H9 (cell line): ENCODE data around the gene DLGAP4. TPM values are rescaled to one million over a fixed set of nuclear protein-coding genes. Genes with fewer than 3 reads are reported as not detected.
A peak's percentile ranks its signal among the peaks of the same experiment; 100 is the strongest.

Experiments
- DNase-seq: peaks from one replicate; pipeline ENCODE4 v3.0.0-alpha.2; 2017
- H2AFZ ChIP-seq: one replicate; pipeline ENCODE4 v1.6.1; 2013; ENCODE audit warnings: mild to moderate bottlenecking, low read length, control low read depth, moderate library complexity
- H2AK5ac ChIP-seq: 2 replicates; pipeline ENCODE4 v1.6.1; 2013; ENCODE audit warnings: low read length, control low read depth, mixed read lengths; ENCODE audit not compliant: insufficient read length
- H2BK120ac ChIP-seq: one replicate; pipeline ENCODE4 v1.6.1; 2013; ENCODE audit warnings: low read depth, mild to moderate bottlenecking, low read length, control low read depth, inconsistent platforms; ENCODE audit not compliant: poor library complexity, severe bottlenecking
- H2BK12ac ChIP-seq: 2 replicates; pipeline ENCODE4 v1.6.1; 2013; ENCODE audit warnings: low read length, control low read depth, mixed read lengths, low read depth; ENCODE audit not compliant: insufficient read length
- H2BK15ac ChIP-seq: 2 replicates; pipeline ENCODE4 v1.6.1; 2013; ENCODE audit warnings: low read depth, low read length, control low read depth
- H2BK20ac ChIP-seq: one replicate; pipeline ENCODE4 v1.6.1; 2013; ENCODE audit warnings: low read depth, mild to moderate bottlenecking, low read length, control low read depth, inconsistent platforms; ENCODE audit not compliant: poor library complexity, severe bottlenecking
- H2BK5ac ChIP-seq: 2 replicates; pipeline ENCODE4 v1.6.1; 2013; ENCODE audit warnings: low read length, control low read depth, mixed read lengths; ENCODE audit not compliant: insufficient read length
- H3K14ac ChIP-seq: 2 replicates; pipeline ENCODE4 v1.6.1; 2013; ENCODE audit warnings: low read length, control low read depth; ENCODE audit not compliant: insufficient read depth
- H3K18ac ChIP-seq: 2 replicates; pipeline ENCODE4 v1.6.1; 2013; ENCODE audit warnings: low read depth, mild to moderate bottlenecking, mixed read lengths, low read length, control low read depth; ENCODE audit not compliant: insufficient read length
- H3K23ac ChIP-seq: 2 replicates; pipeline ENCODE4 v1.6.1; 2013; ENCODE audit warnings: low read length, control low read depth, mixed read lengths, low read depth; ENCODE audit not compliant: insufficient read length
- H3K23me2 ChIP-seq: 2 replicates; pipeline ENCODE4 v1.6.1; 2013; ENCODE audit warnings: low read depth, mild to moderate bottlenecking, mixed read lengths, low read length, control low read depth; ENCODE audit not compliant: insufficient read length, poor library complexity, severe bottlenecking
- H3K27ac ChIP-seq: 2 replicates; pipeline ENCODE4 v1.5.1; 2013; ENCODE audit warnings: low read length, control low read depth, mixed read lengths, low read depth; ENCODE audit not compliant: insufficient read length
- H3K27me3 ChIP-seq: 2 replicates; pipeline ENCODE4 v1.6.1; 2013; ENCODE audit warnings: low read length, control low read depth, inconsistent platforms; ENCODE audit not compliant: insufficient read depth
- H3K4ac ChIP-seq: 2 replicates; pipeline ENCODE4 v1.6.1; 2013; ENCODE audit warnings: low read depth, mild to moderate bottlenecking, control low read depth, inconsistent platforms, low read length, moderate library complexity
- H3K4me1 ChIP-seq: 2 replicates; pipeline ENCODE4 v1.6.1; 2013; ENCODE audit warnings: low read length, control low read depth, inconsistent platforms; ENCODE audit not compliant: insufficient read depth
- H3K4me2 ChIP-seq: 2 replicates; pipeline ENCODE4 v1.6.1; 2013; ENCODE audit warnings: low read length, control low read depth, mixed read lengths; ENCODE audit not compliant: insufficient read length, insufficient read depth
- H3K56ac ChIP-seq: 2 replicates; pipeline ENCODE4 v1.6.1; 2013; ENCODE audit warnings: low read depth, mild to moderate bottlenecking, mixed read lengths, low read length, control low read depth; ENCODE audit not compliant: insufficient read length
- H3K79me1 ChIP-seq: 2 replicates; pipeline ENCODE4 v1.6.1; 2013; ENCODE audit warnings: low read depth, mild to moderate bottlenecking, moderate library complexity, low read length, control low read depth, inconsistent platforms; ENCODE audit not compliant: insufficient read depth, poor library complexity, severe bottlenecking
- H3K79me2 ChIP-seq: 2 replicates; pipeline ENCODE4 v1.6.1; 2013; ENCODE audit warnings: low read length, control low read depth, inconsistent platforms; ENCODE audit not compliant: insufficient read depth
- H3K9ac ChIP-seq: 2 replicates; pipeline ENCODE4 v1.6.1; 2013; ENCODE audit warnings: low read length, control low read depth, mixed read lengths; ENCODE audit not compliant: insufficient read length; ENCODE audit errors: extremely low read depth
- H3K9me3 ChIP-seq: one replicate; pipeline ENCODE4 v1.6.1; 2013; ENCODE audit warnings: low read depth, low read length, inconsistent platforms; ENCODE audit not compliant: control insufficient read depth
- H3T11ph ChIP-seq: one replicate; pipeline ENCODE4 v1.6.1; 2013; ENCODE audit warnings: mild to moderate bottlenecking, low read length, control low read depth, inconsistent platforms
- H4K20me1 ChIP-seq: one replicate; pipeline ENCODE4 v1.6.1; 2013; ENCODE audit not compliant: control insufficient read depth, insufficient read length, insufficient read depth
- H4K5ac ChIP-seq: 2 replicates; pipeline ENCODE4 v1.6.1; 2013; ENCODE audit warnings: low read depth, mild to moderate bottlenecking, mixed read lengths, low read length, control low read depth; ENCODE audit not compliant: insufficient read length
- H4K8ac ChIP-seq: replicated peaks from 2 replicates; pipeline ENCODE4 v1.6.1; 2013; ENCODE audit warnings: low read length, control low read depth, mixed read lengths, low read depth; ENCODE audit not compliant: insufficient read length
- H4K91ac ChIP-seq: 2 replicates; pipeline ENCODE4 v1.6.1; 2013; ENCODE audit warnings: low read depth, mild to moderate bottlenecking, moderate library complexity, mixed read lengths, low read length, control low read depth; ENCODE audit not compliant: insufficient read length
- H3K27ac Mint-ChIP-seq, 3 experiments: 2 replicates in 2 of 3; 3 replicates in 1 of 3; pipeline ENCODE4 v1.8.0; 2020 to 2021; ENCODE audit warnings: mixed read lengths in 3 of 3, mild to moderate bottlenecking in 1 of 3, moderate library complexity in 1 of 3
- H3K27me3 Mint-ChIP-seq: 2 replicates; pipeline ENCODE4 v1.8.0; 2021; ENCODE audit warnings: low read depth, mild to moderate bottlenecking, moderate library complexity, mixed read lengths
- H3K36me3 Mint-ChIP-seq, 3 experiments: 2 replicates in 2 of 3; 3 replicates in 1 of 3; pipeline ENCODE4 v1.8.0; 2020 to 2021; ENCODE audit warnings: low read depth in 3 of 3, mixed read lengths in 3 of 3; ENCODE audit not compliant: insufficient read depth in 1 of 3
- H3K4me1 Mint-ChIP-seq, 2 experiments: 2 replicates each; pipeline ENCODE4 v1.8.0; 2020; ENCODE audit warnings: mixed read lengths in 2 of 2
- H3K4me3 Mint-ChIP-seq, 2 experiments: 2 replicates in 1 of 2; 3 replicates in 1 of 2; pipeline ENCODE4 v1.8.0; 2020 to 2021; ENCODE audit warnings: mild to moderate bottlenecking in 2 of 2, mixed read lengths in 2 of 2, moderate library complexity in 1 of 2
- H3K9me3 Mint-ChIP-seq, 2 experiments: 2 replicates in 1 of 2; 3 replicates in 1 of 2; pipeline ENCODE4 v1.8.0; 2020; ENCODE audit warnings: mild to moderate bottlenecking in 2 of 2, mixed read lengths in 2 of 2, moderate library complexity in 1 of 2
- CTCF ChIP-seq: fragments of 200-600 bp; sonication (generic); conservative IDR thresholded peaks from 3 replicates; pipeline ENCODE4 v1.8.0; 2021; ENCODE audit warnings: antibody characterized with exemption, mild to moderate bottlenecking
- WGBS: extraction: QIAGEN DNeasy Blood & Tissue Kit; methylation state at CpG from one replicate; pipeline ENCODE4 v1.1.7; 2013; ENCODE audit warnings: missing lambda C conversion rate, low lambda C conversion rate, mixed read lengths; ENCODE audit not compliant: insufficient read length; ENCODE audit errors: extremely low coverage; 5-methylcytosine and 5-hydroxymethylcytosine counted together
- total RNA-seq: library from RNA; stranded (reverse); gene quantifications from 2 replicates; pipeline ENCODE4 v1.2.1, GENCODE V29; 2021

The DLGAP4 gene
- total RNA-seq, 1 experiment from 2014 or later, result 48.0 TPM

GRCh38 chr20:36498386-36499179 lies 192.4 kb downstream of the DLGAP4 start:
- no peak overlapping the region for H3K9ac ChIP-seq
- no peaks in the 10 kb centered on the region for H3K79me2 ChIP-seq

More at GRCh38 chr20:36498386-36499179, 192.4 kb downstream of the DLGAP4 start:
- H4K8ac ChIP-seq, result no peak overlapping the region
- no peak overlapping the region for H2BK15ac ChIP-seq
- H3K4me2 ChIP-seq, result no peak overlapping the region
- no peak for DNase-seq
- H3K14ac ChIP-seq, result no peak overlapping the region
- no peak overlapping the region for H4K5ac ChIP-seq
- no peak overlapping the region for H2BK5ac ChIP-seq
- no peak overlapping the region for H3K18ac ChIP-seq
- H3K56ac ChIP-seq, result no peak overlapping the region
- no peaks in the 10 kb centered on the region for H3K4me1 ChIP-seq
- no CpG with 5 or more reads among the region's 14 CpGs for WGBS
- H3K79me1 ChIP-seq, result no peaks in the 10 kb centered on the region
- no peaks in the 10 kb centered on the region for H3K23me2 ChIP-seq
- no peaks in the 10 kb centered on the region for H3K9me3 ChIP-seq
- no peak for TF ChIP-seq CTCF
- no peak overlapping the region for H4K91ac ChIP-seq
- no peak overlapping the region for H3T11ph ChIP-seq
- Mint-ChIP-seq H3K4me1 (no peaks in the 10 kb centered on the region), H3K36me3 (peaks cover 16 to 69% (median 65%) of the 10 kb centered on the region in 3 experiments; a peak in 6 of 7 replicates), H3K4me3 (no peak overlapping the region), H3K27ac (0 out of 7 replicates have a peak overlapping the region, but pooled peaks of 1 of the 3 experiments have one; percentile 15), H3K9me3 (no peaks in the 10 kb centered on the region), H3K27me3 (no peaks in the 10 kb centered on the region)
- H3K23ac ChIP-seq, result no peak overlapping the region
- no peak overlapping the region for H3K4ac ChIP-seq
- H3K27me3 ChIP-seq, result no peaks in the 10 kb centered on the region
- no peaks in the 10 kb centered on the region for H4K20me1 ChIP-seq
- no peak overlapping the region for H2BK120ac ChIP-seq
- H3K27ac ChIP-seq, result no peak overlapping the region
- no peak overlapping the region for H2BK12ac ChIP-seq
- no peak overlapping the region for H2AFZ ChIP-seq
- no peak overlapping the region for H2AK5ac ChIP-seq
- no peak overlapping the region for H2BK20ac ChIP-seq
